OCI-LY1 (cell line): ENCODE results near the gene CBL.

ENCODE experiments used
- H2AFZ ChIP-seq: fragments of 200-600 bp; sonication (generic), shearing (Covaris generic); 2 replicates; pipeline ENCODE4 v1.6.0; 2014; ENCODE audit warnings: antibody characterized with exemption, mild to moderate bottlenecking, low read length
- H3F3A ChIP-seq: fragments of 200-600 bp; sonication (generic), shearing (Covaris generic); 2 replicates; pipeline ENCODE4 v1.6.0; 2014; ENCODE audit warnings: mild to moderate bottlenecking, antibody characterized with exemption, low read length, moderate library complexity; ENCODE audit not compliant: insufficient read depth
- H3K27ac ChIP-seq: fragments of 200-600 bp; sonication (generic); 2 replicates; pipeline ENCODE4 v1.5.1; 2014; ENCODE audit warnings: low read length, mixed run types, mild to moderate bottlenecking, low read depth; ENCODE audit not compliant: poor library complexity, severe bottlenecking
- H3K27me3 ChIP-seq: fragments of 200-600 bp; sonication (generic); 2 replicates; pipeline ENCODE4 v1.6.0; 2014; ENCODE audit warnings: antibody characterized with exemption, mild to moderate bottlenecking, low read length, moderate library complexity; ENCODE audit not compliant: insufficient read depth
- H3K36me3 ChIP-seq: fragments of 200-600 bp; sonication (generic); 2 replicates; pipeline ENCODE4 v1.6.1; 2014; ENCODE audit warnings: mild to moderate bottlenecking, antibody characterized with exemption, low read length, moderate library complexity, mixed read lengths; ENCODE audit not compliant: insufficient read depth
- H3K4me1 ChIP-seq: fragments of 200-600 bp; sonication (generic); 2 replicates; pipeline ENCODE4 v1.5.1; 2014; ENCODE audit warnings: mild to moderate bottlenecking, low read length, moderate library complexity; ENCODE audit not compliant: insufficient read depth, severe bottlenecking
- H3K4me2 ChIP-seq: fragments of 200-600 bp; sonication (generic), shearing (Covaris generic); 2 replicates; pipeline ENCODE4 v1.6.1; 2014; ENCODE audit warnings: low read length
- H3K4me3 ChIP-seq: fragments of 200-600 bp; sonication (generic); 2 replicates; pipeline ENCODE4 v1.5.1; 2014; ENCODE audit warnings: low read length, low read depth, mild to moderate bottlenecking, mixed read lengths; ENCODE audit not compliant: poor library complexity, severe bottlenecking
- H3K79me2 ChIP-seq: fragments of 200-600 bp; shearing (Covaris generic); 2 replicates; pipeline ENCODE4 v1.6.1; 2016; ENCODE audit warnings: mixed run types, low read length, mixed read lengths; ENCODE audit not compliant: insufficient read depth
- H3K9ac ChIP-seq: fragments of 200-600 bp; sonication (generic), shearing (Covaris generic); 2 replicates; pipeline ENCODE4 v1.6.1; 2014; ENCODE audit warnings: mild to moderate bottlenecking, low read length, mixed read lengths
- H3K9me2 ChIP-seq: fragments of 200-600 bp; sonication (generic), shearing (Covaris generic); 2 replicates; pipeline ENCODE4 v1.6.1; 2014; ENCODE audit warnings: low read depth, mild to moderate bottlenecking, low read length, mixed read lengths
- H3K9me3 ChIP-seq: fragments of 200-600 bp; shearing (Covaris generic); 2 replicates; pipeline ENCODE4 v1.6.1; 2014; ENCODE audit warnings: low read length, mixed read lengths
- H4K20me1 ChIP-seq: fragments of 200-600 bp; sonication (generic), shearing (Covaris generic); 2 replicates; pipeline ENCODE4 v1.6.0; 2016; ENCODE audit warnings: mild to moderate bottlenecking, low read length; ENCODE audit not compliant: insufficient read depth
- CTCF ChIP-seq: fragments of 200-600 bp; sonication (generic), shearing (Covaris generic); IDR thresholded peaks from 2 replicates; pipeline ENCODE4 v1.5.1; 2017; ENCODE audit warnings: mild to moderate bottlenecking, antibody characterized with exemption, low read length, moderate library complexity, mixed read lengths
- EZH2 ChIP-seq: fragments of 200-600 bp; sonication (generic), shearing (Covaris generic); IDR thresholded peaks from 2 replicates; pipeline ENCODE4 v1.8.0; 2017; ENCODE audit warnings: borderline replicate concordance, mixed run types, mild to moderate bottlenecking, antibody characterized with exemption, low read length, moderate library complexity, mixed read lengths

CBL gene

GRCh38 chr11:119210050-119210449, 3.9 kb downstream of the CBL start:
- Histone ChIP-seq H2AFZ (no peak overlapping the region), H3K9me2 (no peaks in the 10 kb centered on the region), H3K79me2 (peaks cover 73% of the 10 kb centered on the region), H4K20me1 (no peaks in the 10 kb centered on the region), H3K27ac (no peak overlapping the region), H3K36me3 (no peaks in the 10 kb centered on the region), H3K27me3 (no peaks in the 10 kb centered on the region), H3K4me2 (peak overlapping the region; percentile 79; the same call in 1 of the 2 replicates), H3K4me1 (peaks cover 37% of the 10 kb centered on the region), H3K9me3 (no peaks in the 10 kb centered on the region), H3F3A (no peaks in the 10 kb centered on the region), H3K9ac (no peak overlapping the region), H3K4me3 (no peak overlapping the region)
- TF ChIP-seq CTCF (no peak), EZH2 (no peak)

- Histone ChIP-seq H3K9me3 (no peaks in the 10 kb centered on the region), H3F3A (no peaks in the 10 kb centered on the region), H3K27me3 (no peaks in the 10 kb centered on the region), H3K36me3 (no peaks in the 10 kb centered on the region), H3K9me2 (no peaks in the 10 kb centered on the region), H4K20me1 (no peaks in the 10 kb centered on the region), H3K4me1 (no peaks in the 10 kb centered on the region), H3K79me2 (peaks cover 73% of the 10 kb centered on the region), H3K4me2 (no peak overlapping the region), H3K27ac (no peak overlapping the region), H2AFZ (no peak overlapping the region), H3K9ac (no peak overlapping the region), H3K4me3 (no peak overlapping the region)
- TF ChIP-seq EZH2 (no peak), CTCF (no peak)
Measured at GRCh38 chr11:119218141-119218878, 12.2 kb downstream of the CBL start.

DNA sequence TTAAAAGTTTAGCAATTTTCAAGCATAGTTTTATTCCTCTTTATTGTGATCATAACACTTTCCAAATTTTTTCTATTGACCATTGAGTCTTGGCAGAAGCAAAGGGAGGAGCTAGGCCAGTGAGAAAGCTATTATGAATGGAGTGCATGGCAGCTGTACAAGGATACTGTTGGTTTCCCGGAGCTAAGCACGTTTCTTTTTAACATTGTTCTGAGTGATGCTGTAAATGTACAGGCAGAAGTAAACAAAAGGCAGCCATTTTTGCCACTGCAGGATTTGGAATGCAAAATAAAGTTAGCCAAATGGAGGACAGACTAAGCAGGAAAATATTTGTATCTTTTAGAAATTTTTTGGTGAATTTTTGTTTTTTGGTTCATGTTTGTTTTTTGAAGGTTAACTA, 16.2 kb downstream of the CBL start:
- H3K27ac ChIP-seq: no peak overlapping the region
- TF ChIP-seq CTCF: no peak
- no peak for TF ChIP-seq EZH2
- H3K4me2 ChIP-seq: no peak overlapping the region
- H3K79me2 ChIP-seq: peaks cover 68% of the 10 kb centered on the region
- H2AFZ ChIP-seq: no peak overlapping the region
- no peaks in the 10 kb centered on the region for H3F3A ChIP-seq
- H3K9me3 ChIP-seq: no peaks in the 10 kb centered on the region
- H3K9ac ChIP-seq: no peak overlapping the region
- H3K36me3 ChIP-seq: no peaks in the 10 kb centered on the region
- H4K20me1 ChIP-seq: no peaks in the 10 kb centered on the region
- H3K27me3 ChIP-seq: no peaks in the 10 kb centered on the region
- no peaks in the 10 kb centered on the region for H3K4me1 ChIP-seq
- no peak overlapping the region for H3K4me3 ChIP-seq
- no peaks in the 10 kb centered on the region for H3K9me2 ChIP-seq
